GM18951 (cell line): ENCODE data around the gene HORMAD2.

Source experiments
- POLR2A ChIP-seq: IDR thresholded peaks from 4 replicates; pipeline ENCODE4 v1.6.1; 2011; ENCODE audit warnings: mild to moderate bottlenecking; ENCODE audit not compliant: insufficient read length, insufficient read depth; ENCODE audit errors: extremely low read depth
- in situ Hi-C: fragments of 300-500 bp; cut with MboI; formaldehyde crosslinking; loops from one replicate; pipeline ENCODE4 v1.12.0; 2022; ENCODE audit warnings: low sequenced_read_pairs, mixed read lengths, inconsistent platforms; ENCODE audit not compliant: unreplicated experiment

The HORMAD2 gene

GRCh38 chr22:30079952-30080533 lies at the start of gene HORMAD2:
Gene HORMAD2 (plus strand): TSS chr22:30080464. CDS start chr22:30093953, 13,489 bp downstream.
- in situ Hi-C loops, result loop anchor here (10.0 kb wide), 1 partner anchor 445 kb away; no protein-coding TSS in a partner anchor
- no peak for TF ChIP-seq POLR2A

- TF ChIP-seq POLR2A, result no peak
- in situ Hi-C loops, result no loop called here
These were observed 48.9 kb upstream of the HORMAD2 start for GRCh38 chr22:30031328-30031727.

GRCh38 chr22:30031764-30032455 lies 48.4 kb upstream of the HORMAD2 start:
- no peak for TF ChIP-seq POLR2A
- in situ Hi-C loops, result no loop called here

GRCh38 chr22:30033137-30033536 lies 47.1 kb upstream of the HORMAD2 start:
- no peak for TF ChIP-seq POLR2A
- in situ Hi-C loops, result no loop called here

- in situ Hi-C loops, result no loop called here
These were observed 46.4 kb upstream of the HORMAD2 start for GRCh38 chr22:30033901-30034300.

GRCh38 chr22:30036656-30037055 lies 43.6 kb upstream of the HORMAD2 start:
- in situ Hi-C loops, result no loop called here
- no peak for TF ChIP-seq POLR2A

More at GRCh38 chr22:30033901-30034300, 46.4 kb upstream of the HORMAD2 start:
- no peak for TF ChIP-seq POLR2A

GRCh38 chr22:30038219-30038618 lies 42.0 kb upstream of the HORMAD2 start:
- TF ChIP-seq POLR2A, result no peak
- in situ Hi-C loops, result no loop called here

GRCh38 chr22:30040499-30041260 lies 39.6 kb upstream of the HORMAD2 start:
- in situ Hi-C loops, result no loop called here
- no peak for TF ChIP-seq POLR2A

- in situ Hi-C loops, result no loop called here
- no peak for TF ChIP-seq POLR2A
These were observed 38.8 kb upstream of the HORMAD2 start for GRCh38 chr22:30041475-30041874.

- no peak for TF ChIP-seq POLR2A
- in situ Hi-C loops, result no loop called here
These were observed 38.4 kb upstream of the HORMAD2 start for GRCh38 chr22:30041881-30042280.

GRCh38 chr22:30043161-30043560 lies 37.1 kb upstream of the HORMAD2 start:
- no peak for TF ChIP-seq POLR2A
- in situ Hi-C loops, result no loop called here

GRCh38 chr22:30044369-30044768 lies 35.9 kb upstream of the HORMAD2 start:
- no peak for TF ChIP-seq POLR2A
- in situ Hi-C loops, result no loop called here

- TF ChIP-seq POLR2A, result no peak
- in situ Hi-C loops, result no loop called here
These were observed 35.3 kb upstream of the HORMAD2 start for GRCh38 chr22:30044881-30045493.

GRCh38 chr22:30045494-30045887 lies 34.8 kb upstream of the HORMAD2 start:
- in situ Hi-C loops, result no loop called here
- no peak for TF ChIP-seq POLR2A
